ENCODE measurements around the gene LTBP2.

Gene LTBP2

DNA sequence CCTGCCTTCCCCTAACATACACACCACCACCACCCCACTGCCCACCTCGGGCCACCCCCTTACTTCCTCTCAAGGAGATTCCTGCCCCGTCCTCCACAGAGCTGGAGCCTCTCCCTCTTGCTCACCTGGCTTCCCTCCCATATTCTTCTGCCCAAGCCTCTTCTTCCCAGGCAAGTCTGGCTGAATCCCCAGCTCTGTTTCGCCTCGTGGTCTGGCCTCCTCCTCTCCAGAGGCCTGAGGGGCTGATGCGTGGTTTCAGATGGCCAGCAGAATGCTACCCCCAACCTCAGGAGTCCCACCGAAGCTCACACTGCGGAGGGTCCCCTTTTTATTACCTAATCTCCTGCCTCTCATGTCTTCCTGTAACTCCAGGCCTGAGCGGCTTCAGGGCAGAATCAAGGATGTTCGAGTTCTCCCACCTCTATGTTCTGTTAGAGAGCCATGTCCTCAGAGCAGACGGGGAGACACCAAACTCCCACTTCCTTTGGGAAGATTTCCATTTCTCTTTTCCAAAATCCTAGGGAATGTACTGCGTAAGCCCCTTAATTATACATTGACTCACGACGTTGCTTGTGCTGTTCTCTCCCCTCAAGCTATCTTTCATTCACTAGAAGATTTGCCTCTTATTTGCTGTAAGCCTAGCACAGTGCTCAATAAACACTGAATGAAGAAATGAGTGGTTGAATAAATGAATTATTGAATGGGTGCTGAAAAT lies 33.9 kb upstream of the LTBP2 start:
- TF ChIP-seq, protein P1, sequence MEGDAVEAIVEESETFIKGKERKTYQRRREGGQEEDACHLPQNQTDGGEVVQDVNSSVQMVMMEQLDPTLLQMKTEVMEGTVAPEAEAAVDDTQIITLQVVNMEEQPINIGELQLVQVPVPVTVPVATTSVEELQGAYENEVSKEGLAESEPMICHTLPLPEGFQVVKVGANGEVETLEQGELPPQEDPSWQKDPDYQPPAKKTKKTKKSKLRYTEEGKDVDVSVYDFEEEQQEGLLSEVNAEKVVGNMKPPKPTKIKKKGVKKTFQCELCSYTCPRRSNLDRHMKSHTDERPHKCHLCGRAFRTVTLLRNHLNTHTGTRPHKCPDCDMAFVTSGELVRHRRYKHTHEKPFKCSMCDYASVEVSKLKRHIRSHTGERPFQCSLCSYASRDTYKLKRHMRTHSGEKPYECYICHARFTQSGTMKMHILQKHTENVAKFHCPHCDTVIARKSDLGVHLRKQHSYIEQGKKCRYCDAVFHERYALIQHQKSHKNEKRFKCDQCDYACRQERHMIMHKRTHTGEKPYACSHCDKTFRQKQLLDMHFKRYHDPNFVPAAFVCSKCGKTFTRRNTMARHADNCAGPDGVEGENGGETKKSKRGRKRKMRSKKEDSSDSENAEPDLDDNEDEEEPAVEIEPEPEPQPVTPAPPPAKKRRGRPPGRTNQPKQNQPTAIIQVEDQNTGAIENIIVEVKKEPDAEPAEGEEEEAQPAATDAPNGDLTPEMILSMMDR (IDR thresholded peaks at IDR 0.05; ENCODE audit: unreplicated experiment in 3 of 3), result no peak
- no peaks in the 10 kb centered on the region for H3K9me3 Mint-ChIP-seq

DNA sequence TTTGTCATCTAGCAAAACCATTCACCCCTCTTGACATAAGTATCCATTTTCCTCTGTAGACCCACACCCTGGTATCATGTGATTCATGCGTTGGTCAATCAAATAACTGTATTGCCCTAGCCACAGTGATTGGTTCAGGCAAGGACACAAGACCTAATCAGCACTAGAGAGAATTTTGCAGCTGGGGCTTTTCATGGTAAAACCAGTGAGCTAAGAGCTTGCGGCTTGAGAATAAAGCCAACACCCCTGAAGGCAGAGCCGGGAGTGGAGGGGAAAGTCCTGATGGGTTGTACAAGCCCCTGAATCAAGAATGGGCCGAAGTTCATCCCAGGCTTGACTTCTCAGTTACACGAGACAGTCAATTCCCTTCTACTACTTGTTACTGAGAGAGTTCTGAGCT lies 33.2 kb upstream of the LTBP2 start:
- Mint-ChIP-seq H3K27me3 (ENCODE audit: low read depth) (no peaks in the 10 kb centered on the region), H3K9me3 (no peaks in the 10 kb centered on the region), H3K4me1 (peaks cover 81% of the 10 kb centered on the region), H3K27ac (peak overlapping the region in 2 of 3 experiments; percentile 98 to 99), H3K4me3 (no peak overlapping the region), H3K36me3 (ENCODE audit: low read depth) (no peaks in the 10 kb centered on the region)
- TF ChIP-seq, protein P1 (IDR thresholded peaks at IDR 0.05; ENCODE audit: unreplicated experiment in 3 of 3), result no peak

More for the DNA sequence above, 33.9 kb upstream of the LTBP2 start:
- no peaks in the 10 kb centered on the region for H3K27me3 Mint-ChIP-seq (ENCODE audit: low read depth)
- no peaks in the 10 kb centered on the region for H3K36me3 Mint-ChIP-seq (ENCODE audit: low read depth)
- H3K4me1 Mint-ChIP-seq, result peaks cover 80% of the 10 kb centered on the region
- H3K27ac Mint-ChIP-seq, result peak overlapping the region; percentile 79 to 99 (median 98)
- peak overlapping the region in 2 of 3 experiments; percentile 20 to 57 for H3K4me3 Mint-ChIP-seq

DNA sequence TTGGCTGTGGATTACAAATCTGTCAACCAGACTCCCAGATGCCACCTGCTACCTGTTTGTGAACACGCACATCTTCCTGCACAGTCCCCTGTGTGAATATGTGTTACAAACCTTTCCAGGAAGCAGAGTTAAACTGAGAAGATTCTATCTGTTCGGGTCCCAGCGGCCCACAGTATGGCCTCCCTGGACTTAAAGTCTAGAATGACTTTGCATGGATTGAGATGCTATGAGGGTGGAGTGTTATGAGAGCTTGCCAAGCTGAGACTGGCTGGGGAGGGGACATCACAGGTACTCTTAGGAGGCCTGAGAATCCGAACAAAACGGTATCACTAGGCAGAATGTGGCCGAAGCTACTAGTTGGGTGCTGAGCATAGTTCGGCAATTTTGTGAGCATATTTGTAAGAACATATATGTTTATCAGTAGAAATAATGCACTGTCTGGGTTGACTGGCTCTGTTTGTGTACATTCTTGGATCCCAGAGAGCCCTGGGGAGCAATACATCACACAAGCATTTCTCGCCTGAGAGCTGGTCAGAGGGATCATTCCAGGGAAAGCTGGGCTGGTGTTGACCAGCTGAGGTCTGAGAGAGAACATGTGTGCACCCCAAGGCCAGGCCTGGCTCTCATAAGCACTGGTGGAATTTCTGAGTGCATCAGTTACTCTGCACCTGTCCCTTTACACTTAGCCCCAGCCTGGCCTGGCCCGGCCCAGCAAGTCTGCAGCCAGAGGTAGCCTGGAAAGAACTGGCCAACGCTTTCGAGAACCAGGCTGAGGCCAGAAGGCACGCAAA lies 29.8 kb upstream of the LTBP2 start:
- Mint-ChIP-seq H3K4me3 (peak overlapping the region in 1 of 3 experiments; percentile 19), H3K4me1 (peaks cover 74% of the 10 kb centered on the region), H3K36me3 (ENCODE audit: low read depth) (no peaks in the 10 kb centered on the region), H3K9me3 (no peaks in the 10 kb centered on the region), H3K27ac (peak overlapping the region in 2 of 3 experiments; percentile 90 to 94), H3K27me3 (ENCODE audit: low read depth) (no peaks in the 10 kb centered on the region)
- TF ChIP-seq, protein P1 (IDR thresholded peaks at IDR 0.05; ENCODE audit: unreplicated experiment in 3 of 3), result no peak

DNA sequence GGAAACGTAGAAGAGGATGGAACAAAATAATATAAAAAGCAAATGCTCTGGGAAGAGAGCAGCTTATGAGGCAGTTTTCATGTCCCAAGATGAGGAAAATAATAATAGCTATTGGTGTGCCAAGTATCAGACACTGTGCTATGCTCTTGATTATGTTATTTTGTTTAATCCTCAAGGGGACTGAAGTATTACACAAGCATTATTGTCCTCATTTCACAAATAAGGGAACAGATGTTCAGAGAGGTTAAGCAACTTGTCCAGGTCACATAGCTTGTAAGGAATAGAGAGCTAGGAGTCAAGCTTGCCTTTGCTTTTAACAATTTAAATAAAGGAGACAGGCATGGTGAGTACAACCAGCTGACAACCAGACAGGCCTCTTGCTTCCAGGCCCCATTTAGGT lies 26.9 kb upstream of the LTBP2 start:
- TF ChIP-seq, protein P1 (IDR thresholded peaks at IDR 0.05; ENCODE audit: unreplicated experiment in 3 of 3), result no peak
- H3K4me1 Mint-ChIP-seq, result peaks cover 79% of the 10 kb centered on the region
- H3K9me3 Mint-ChIP-seq, result no peaks in the 10 kb centered on the region
- peaks cover 4% of the 10 kb centered on the region for H3K27me3 Mint-ChIP-seq (ENCODE audit: low read depth)
- H3K4me3 Mint-ChIP-seq, result no peak overlapping the region
- peak overlapping the region in 2 of 3 experiments; percentile 59 to 67 for H3K27ac Mint-ChIP-seq
- H3K36me3 Mint-ChIP-seq (ENCODE audit: low read depth), result no peaks in the 10 kb centered on the region

DNA sequence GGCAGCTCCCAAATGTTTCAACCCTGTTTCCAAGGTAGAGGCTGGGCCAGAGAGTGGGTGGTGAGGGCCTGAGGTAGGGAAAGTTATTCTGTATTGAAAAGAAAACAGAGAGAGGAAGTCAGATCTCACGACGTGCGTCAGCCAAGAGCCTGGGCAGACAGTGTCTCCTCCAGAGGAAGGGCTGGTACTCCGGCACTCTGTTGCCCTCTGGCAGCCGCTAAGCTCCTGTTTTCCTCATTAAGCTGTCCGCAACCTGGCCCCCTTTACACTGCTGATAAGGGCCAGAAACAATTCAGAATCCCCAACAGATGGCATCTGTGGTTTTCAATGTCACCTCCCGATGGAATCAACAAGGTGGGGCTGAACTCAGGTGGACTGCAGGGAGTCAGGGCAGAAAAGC lies 26.0 kb upstream of the LTBP2 start:
- no peaks in the 10 kb centered on the region for H3K9me3 Mint-ChIP-seq
- peak overlapping the region in 2 of 3 experiments; percentile 47 to 89 for H3K27ac Mint-ChIP-seq
- TF ChIP-seq, protein P1 (IDR thresholded peaks at IDR 0.05; ENCODE audit: unreplicated experiment in 3 of 3), result no peak

More for the DNA sequence above, 26.0 kb upstream of the LTBP2 start:
- Mint-ChIP-seq H3K4me1 (peaks cover 79% of the 10 kb centered on the region), H3K27me3 (ENCODE audit: low read depth) (peaks cover 4% of the 10 kb centered on the region), H3K36me3 (ENCODE audit: low read depth) (no peaks in the 10 kb centered on the region), H3K4me3 (no peak overlapping the region)
